DND-41 (cell line): ENCODE results near the gene UNC45A.

Experiments
- ATAC-seq: fragments of 200-7000 bp; cut with Tn5 transposase; 3 replicates; pipeline ENCODE4 v1.9.1; 2021; ENCODE audit warnings: low read depth; ENCODE audit not compliant: insufficient read depth
- DNase-seq: peaks from one replicate; pipeline ENCODE4 v3.0.0-alpha.2; 2020
- H2AFZ ChIP-seq: 2 replicates; pipeline ENCODE4 v1.6.0; 2012; ENCODE audit warnings: low read depth, low read length
- H3K27ac ChIP-seq: 2 replicates; pipeline ENCODE4 v1.5.1; 2012; ENCODE audit warnings: low read length, inconsistent platforms
- H3K27me3 ChIP-seq: fragments of 200-600 bp; sonication (generic); 2 replicates; pipeline ENCODE4 v1.6.0; 2012; ENCODE audit warnings: low read length, mild to moderate bottlenecking, inconsistent platforms; ENCODE audit not compliant: insufficient read depth, poor library complexity
- H3K36me3 ChIP-seq: 2 replicates; pipeline ENCODE4 v1.5.1; 2012; ENCODE audit warnings: low read length, inconsistent platforms; ENCODE audit not compliant: insufficient read depth
- H3K4me1 ChIP-seq: 2 replicates; pipeline ENCODE4 v1.5.1; 2012; ENCODE audit warnings: mild to moderate bottlenecking, low read length; ENCODE audit not compliant: insufficient read depth
- H3K4me2 ChIP-seq: 2 replicates; pipeline ENCODE4 v1.6.0; 2012; ENCODE audit warnings: mild to moderate bottlenecking, moderate library complexity, low read length, inconsistent platforms; ENCODE audit not compliant: insufficient read depth
- H3K4me3 ChIP-seq, 2 experiments: fragments of 200-600 bp in 1 of 2; shearing (Covaris generic) in 1 of 2; 2 replicates each; pipeline ENCODE4 v1.5.1; 2012 to 2016; ENCODE audit warnings: inconsistent platforms in 2 of 2, low read length in 2 of 2, mild to moderate bottlenecking in 2 of 2, low read depth in 1 of 2, moderate library complexity in 1 of 2
- H3K79me2 ChIP-seq: 2 replicates; pipeline ENCODE4 v1.6.0; 2012; ENCODE audit warnings: low read length, inconsistent platforms; ENCODE audit not compliant: insufficient read depth
- H3K9ac ChIP-seq: 2 replicates; pipeline ENCODE4 v1.6.0; 2012; ENCODE audit warnings: low read depth, mild to moderate bottlenecking, inconsistent platforms, low read length, moderate library complexity
- H3K9me3 ChIP-seq: 2 replicates; pipeline ENCODE4 v1.5.1; 2012; ENCODE audit warnings: low read length, moderate library complexity, mild to moderate bottlenecking, inconsistent platforms; ENCODE audit not compliant: insufficient read depth, severe bottlenecking
- H4K20me1 ChIP-seq: 2 replicates; pipeline ENCODE4 v1.6.0; 2012; ENCODE audit warnings: low read length; ENCODE audit not compliant: insufficient read depth
- CTCF ChIP-seq: IDR thresholded peaks from 2 replicates; pipeline ENCODE4 v1.5.1; 2012; ENCODE audit warnings: borderline replicate concordance, low read length, moderate library complexity, mild to moderate bottlenecking; ENCODE audit not compliant: poor library complexity, severe bottlenecking; ENCODE audit errors: extremely low read depth
- EZH2 ChIP-seq: IDR thresholded peaks from 3 replicates; pipeline ENCODE4 v1.6.1; 2012; ENCODE audit warnings: borderline replicate concordance, low read depth, mild to moderate bottlenecking, moderate library complexity, low read length, inconsistent platforms; ENCODE audit not compliant: severe bottlenecking

UNC45A gene

GRCh38 chr15:90916461-90916860, 18.6 kb upstream of the UNC45A start:
- no peak overlapping the region for H2AFZ ChIP-seq

GRCh38 chr15:90917569-90917968, 17.5 kb upstream of the UNC45A start:
- no peak for DNase-seq
- no peaks in the 10 kb centered on the region for H3K4me1 ChIP-seq
- H3K4me3 ChIP-seq = no peak overlapping the region
- ATAC-seq = no peak
- no peak overlapping the region for H2AFZ ChIP-seq
- no peaks in the 10 kb centered on the region for H3K9me3 ChIP-seq
- H3K4me2 ChIP-seq = no peak overlapping the region
- TF ChIP-seq EZH2 (no peak), CTCF (no peak)
- H3K27me3 ChIP-seq = no peaks in the 10 kb centered on the region
- no peak overlapping the region for H3K27ac ChIP-seq
- H3K36me3 ChIP-seq = peaks cover 84% of the 10 kb centered on the region
- no peak overlapping the region for H3K9ac ChIP-seq
- H4K20me1 ChIP-seq = no peaks in the 10 kb centered on the region
- no peaks in the 10 kb centered on the region for H3K79me2 ChIP-seq

More at GRCh38 chr15:90916461-90916860, 18.6 kb upstream of the UNC45A start:
- Histone ChIP-seq H3K4me2 (no peak overlapping the region), H3K9me3 (no peaks in the 10 kb centered on the region), H3K27ac (no peak overlapping the region), H3K79me2 (no peaks in the 10 kb centered on the region), H3K36me3 (peaks cover 95% of the 10 kb centered on the region), H3K27me3 (no peaks in the 10 kb centered on the region), H3K9ac (no peak overlapping the region), H4K20me1 (no peaks in the 10 kb centered on the region), H3K4me3 (no peak overlapping the region), H3K4me1 (no peaks in the 10 kb centered on the region)
- no peak for ATAC-seq
- DNase-seq = no peak
- no peak for TF ChIP-seq EZH2
- TF ChIP-seq CTCF = no peak

GRCh38 chr15:90918034-90918788, 16.9 kb upstream of the UNC45A start:
- H4K20me1 ChIP-seq = no peaks in the 10 kb centered on the region
- no peaks in the 10 kb centered on the region for H3K27me3 ChIP-seq
- TF ChIP-seq CTCF (no peak), EZH2 (no peak)
- H3K4me3 ChIP-seq = no peak overlapping the region
- no peaks in the 10 kb centered on the region for H3K4me1 ChIP-seq
- H2AFZ ChIP-seq = no peak overlapping the region
- no peak overlapping the region for H3K4me2 ChIP-seq
- ATAC-seq = no peak
- no peak overlapping the region for H3K9ac ChIP-seq
- H3K27ac ChIP-seq = no peak overlapping the region
- no peaks in the 10 kb centered on the region for H3K9me3 ChIP-seq
- DNase-seq = no peak
- peaks cover 78% of the 10 kb centered on the region for H3K36me3 ChIP-seq
- H3K79me2 ChIP-seq = no peaks in the 10 kb centered on the region
